ENCODE results near the gene RRP15.

DNA sequence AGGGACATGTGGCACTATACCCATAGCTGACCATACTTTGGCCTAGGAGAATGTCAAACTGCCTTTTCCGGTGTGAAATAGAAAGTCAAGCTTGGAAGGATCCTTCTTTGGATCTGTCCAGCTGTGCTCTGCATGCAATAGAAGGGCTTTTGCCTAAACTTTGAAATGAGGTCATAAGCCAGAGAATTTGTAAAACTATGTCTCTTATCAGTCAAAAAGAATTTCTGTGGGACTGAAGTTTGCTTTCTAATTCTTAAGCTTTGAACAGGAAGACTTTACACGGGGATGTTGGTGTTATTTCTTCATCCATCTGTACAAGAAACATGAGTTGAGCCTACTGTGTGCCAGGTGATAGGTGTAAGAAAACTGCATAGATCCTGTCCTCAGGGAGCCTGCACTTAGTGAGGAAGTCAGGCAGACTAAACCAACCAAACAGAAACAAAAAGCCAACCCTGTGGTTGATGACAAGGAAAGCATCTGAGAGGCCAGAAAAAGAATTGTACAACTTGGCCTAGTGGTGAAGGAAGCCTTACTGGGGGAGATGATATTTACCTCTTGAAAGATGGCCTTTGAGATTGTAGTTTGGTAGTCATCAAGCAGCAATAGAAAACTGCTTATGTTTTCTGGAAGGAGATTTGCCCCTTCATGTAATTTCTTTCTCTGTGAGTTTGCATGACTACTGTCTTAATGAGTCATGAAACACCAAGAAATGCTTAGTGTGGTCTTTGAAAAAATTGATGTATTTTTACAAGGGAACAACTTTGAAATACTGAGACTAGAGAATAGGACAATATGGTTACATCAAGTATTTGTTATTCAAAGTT lies 84.8 kb downstream of the RRP15 start:
- TF ChIP-seq, protein P1, sequence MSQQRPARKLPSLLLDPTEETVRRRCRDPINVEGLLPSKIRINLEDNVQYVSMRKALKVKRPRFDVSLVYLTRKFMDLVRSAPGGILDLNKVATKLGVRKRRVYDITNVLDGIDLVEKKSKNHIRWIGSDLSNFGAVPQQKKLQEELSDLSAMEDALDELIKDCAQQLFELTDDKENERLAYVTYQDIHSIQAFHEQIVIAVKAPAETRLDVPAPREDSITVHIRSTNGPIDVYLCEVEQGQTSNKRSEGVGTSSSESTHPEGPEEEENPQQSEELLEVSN (IDR thresholded peaks at IDR 0.05; ENCODE audit: borderline replicate concordance in 1 of 2, extremely low read depth in 1 of 2, insufficient read depth in 1 of 2, insufficient read length in 1 of 2, low read depth in 1 of 2, low read length in 1 of 2, poor library complexity in 1 of 2, severe bottlenecking in 1 of 2), result no peak
- TF ChIP-seq EZH2 (IDR thresholded peaks at IDR 0.05; ENCODE audit: borderline replicate concordance, low read depth, low read length) (no peak), FOXK2 (conservative IDR thresholded peaks at IDR 0.05 in 1 of 2, IDR thresholded peaks at IDR 0.05 in 1 of 2; ENCODE audit: low read depth in 2 of 2) (no peak), RAD21 (CRISPR knock-in tag; conservative IDR thresholded peaks at IDR 0.05 in 1 of 2, IDR thresholded peaks at IDR 0.05 in 1 of 2) (no peak), ZC3H4 (CRISPR knock-in tag; IDR thresholded peaks at IDR 0.05; ENCODE audit: borderline replicate concordance) (no peak), SNRNP70 (optimal IDR thresholded peaks at IDR 0.05; ENCODE audit: low read depth, low read length) (no peak), EP300 (IDR thresholded peaks at IDR 0.05; ENCODE audit: low read length) (no peak), POLR2A (conservative IDR thresholded peaks at IDR 0.05) (no peak), TRIM24 (IDR thresholded peaks at IDR 0.05) (no peak), FOXJ3 (CRISPR knock-in tag; IDR thresholded peaks at IDR 0.05) (no peak)
- TF ChIP-seq, protein P2, sequence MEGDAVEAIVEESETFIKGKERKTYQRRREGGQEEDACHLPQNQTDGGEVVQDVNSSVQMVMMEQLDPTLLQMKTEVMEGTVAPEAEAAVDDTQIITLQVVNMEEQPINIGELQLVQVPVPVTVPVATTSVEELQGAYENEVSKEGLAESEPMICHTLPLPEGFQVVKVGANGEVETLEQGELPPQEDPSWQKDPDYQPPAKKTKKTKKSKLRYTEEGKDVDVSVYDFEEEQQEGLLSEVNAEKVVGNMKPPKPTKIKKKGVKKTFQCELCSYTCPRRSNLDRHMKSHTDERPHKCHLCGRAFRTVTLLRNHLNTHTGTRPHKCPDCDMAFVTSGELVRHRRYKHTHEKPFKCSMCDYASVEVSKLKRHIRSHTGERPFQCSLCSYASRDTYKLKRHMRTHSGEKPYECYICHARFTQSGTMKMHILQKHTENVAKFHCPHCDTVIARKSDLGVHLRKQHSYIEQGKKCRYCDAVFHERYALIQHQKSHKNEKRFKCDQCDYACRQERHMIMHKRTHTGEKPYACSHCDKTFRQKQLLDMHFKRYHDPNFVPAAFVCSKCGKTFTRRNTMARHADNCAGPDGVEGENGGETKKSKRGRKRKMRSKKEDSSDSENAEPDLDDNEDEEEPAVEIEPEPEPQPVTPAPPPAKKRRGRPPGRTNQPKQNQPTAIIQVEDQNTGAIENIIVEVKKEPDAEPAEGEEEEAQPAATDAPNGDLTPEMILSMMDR (IDR thresholded peaks at IDR 0.05 in 2 of 3, conservative IDR thresholded peaks at IDR 0.05 in 1 of 3; ENCODE audit: insufficient read depth in 2 of 3, low read depth in 1 of 3, low read length in 3 of 3), result no peak

Data from K562 (cell line).